ENCODE measurements around the gene ZNF175.

Gene ZNF175

DNA sequence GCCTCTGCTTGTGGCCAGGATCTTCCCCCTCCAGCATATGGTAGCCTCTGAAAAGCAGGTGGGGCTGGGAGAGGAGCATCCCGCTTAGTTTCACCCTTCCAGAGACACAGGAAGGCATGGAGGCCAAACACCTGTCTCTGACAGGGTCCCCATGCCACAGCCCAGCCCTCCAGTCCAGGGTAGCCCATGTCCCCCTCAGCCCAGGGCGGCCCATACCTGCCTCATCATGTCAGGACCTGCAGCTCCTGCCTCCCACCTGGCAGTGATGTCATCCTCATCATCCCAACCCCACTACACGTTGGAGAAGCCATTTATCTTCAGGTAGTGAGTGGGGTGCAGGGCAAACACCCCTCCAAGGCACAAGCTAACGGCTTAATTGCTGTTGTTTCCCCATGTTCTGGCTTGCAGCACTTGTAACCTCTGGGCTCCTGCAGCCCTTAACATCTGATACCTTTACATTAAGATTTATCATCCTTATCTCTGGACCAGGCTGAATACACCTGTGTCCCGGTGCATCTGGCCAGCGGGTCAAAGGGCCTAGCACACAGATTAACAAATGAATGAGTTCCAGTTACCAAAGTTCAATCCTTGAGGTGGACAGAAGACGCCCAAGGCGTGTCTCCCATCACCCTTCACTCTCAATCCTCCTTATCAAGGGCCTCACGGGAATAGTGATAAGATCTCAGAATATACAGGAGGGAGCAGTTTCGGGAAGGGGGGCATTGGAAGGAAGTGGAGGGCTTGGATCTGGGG is 22.2 kb downstream of the ZNF175 start:
- no peak for TF ChIP-seq CTBP1 (IDR thresholded peaks at IDR 0.05; ENCODE audit: borderline replicate concordance)
- no peak for TF ChIP-seq HDGF (IDR thresholded peaks at IDR 0.05; ENCODE audit: borderline replicate concordance)
- no peak for TF ChIP-seq FOXM1 (IDR thresholded peaks at IDR 0.05; ENCODE audit: borderline replicate concordance)
- TF ChIP-seq LEF1 (IDR thresholded peaks at IDR 0.05; ENCODE audit: borderline replicate concordance) = no peak
- no peak for TF ChIP-seq SUZ12 (IDR thresholded peaks at IDR 0.05)
- no peak for TF ChIP-seq ZNF384 (IDR thresholded peaks at IDR 0.05)
- no peak for TF ChIP-seq TARDBP (IDR thresholded peaks at IDR 0.05)
- TF ChIP-seq ELF4 (IDR thresholded peaks at IDR 0.05) = no peak
- ChIA-PET POLR2A (interaction anchor here (0.6 to 1.6 kb wide), 3 partner anchors 9 to 226 kb away, joined by 3 to 8 read pairs (median 5); partner anchors contain the start of gene ZNF175), CTCF (no interaction called here)
- no peak for DNase-seq (ENCODE audit: extremely low spot score)

DNA sequence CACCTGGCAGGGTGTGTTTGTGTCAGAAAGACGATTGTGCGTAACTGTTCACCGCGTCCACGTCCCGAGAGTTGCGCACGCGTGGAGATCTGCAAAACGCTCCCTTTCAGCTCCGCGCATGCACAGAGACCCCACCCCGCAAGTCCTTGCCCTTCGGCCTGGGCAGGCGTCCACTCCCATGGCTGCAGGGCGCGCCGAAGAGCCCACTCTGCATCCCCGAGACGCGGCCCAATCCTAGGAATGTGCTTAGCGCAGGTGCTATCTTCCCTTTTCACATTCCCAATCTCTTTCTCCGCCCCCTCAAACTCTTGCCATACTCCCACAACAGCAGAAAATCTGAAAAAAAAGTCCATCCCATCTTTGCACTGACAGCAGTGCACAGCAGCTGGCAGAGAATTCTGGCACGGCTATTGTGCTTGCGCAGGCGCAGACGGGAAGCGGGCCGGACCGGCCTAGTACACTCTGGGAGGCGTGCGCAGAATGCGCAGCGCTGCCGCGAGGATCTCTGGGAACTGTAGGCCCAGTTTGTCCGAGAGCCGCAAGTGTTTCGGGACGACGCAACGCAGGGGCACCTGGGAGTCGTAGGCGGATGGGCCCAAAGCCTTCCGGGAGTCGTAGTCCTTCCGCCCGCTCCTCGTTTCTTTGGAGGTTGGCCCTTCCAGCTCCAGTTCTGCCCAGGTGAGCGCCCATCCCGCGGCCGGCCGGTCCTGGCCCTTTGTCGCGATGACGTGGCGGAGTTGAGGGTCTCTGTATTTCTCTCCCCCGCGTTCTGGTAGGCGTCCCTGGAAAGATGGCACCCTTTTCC is 23.1 kb downstream of the ZNF175 start:
- ChIA-PET CTCF (no interaction called here), POLR2A (interaction anchor here (0.6 to 1.6 kb wide), 5 partner anchors 9 to 227 kb away, joined by 3 to 8 read pairs (median 4); partner anchors contain the start of gene ZNF175)
- TF ChIP-seq FOXK2 (IDR thresholded peaks at IDR 0.05) = no peak
- no peak for TF ChIP-seq FOXA1 (IDR thresholded peaks at IDR 0.05)
- peak; percentile 59 for TF ChIP-seq L3MBTL2 (conservative IDR thresholded peaks at IDR 0.05)
- peak; percentile 80 for TF ChIP-seq SUZ12 (IDR thresholded peaks at IDR 0.05)
- TF ChIP-seq ELF4 (IDR thresholded peaks at IDR 0.05) = peak; percentile 51
- DNase-seq (ENCODE audit: extremely low spot score) = peak; percentile 97

DNA sequence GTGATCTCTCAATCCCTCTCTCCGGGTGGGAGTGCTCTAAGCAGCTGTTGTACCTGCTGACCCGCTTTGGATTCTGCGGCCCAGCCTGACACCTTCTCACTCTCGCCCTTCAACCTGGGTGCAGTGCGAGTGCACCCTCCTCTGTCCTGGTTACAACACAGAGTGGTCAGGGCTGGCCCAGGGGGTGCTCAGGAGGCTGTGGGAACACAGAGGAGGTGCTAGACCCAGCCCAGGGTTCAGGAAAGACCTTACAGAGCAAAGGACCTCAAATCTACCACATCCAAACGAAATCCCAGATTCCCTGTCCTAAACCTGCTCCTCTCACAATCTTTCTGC is 23.7 kb downstream of the ZNF175 start:
- DNase-seq (ENCODE audit: extremely low spot score) = no peak
- CTCF ChIA-PET = no interaction called here
- TF ChIP-seq ARNT (IDR thresholded peaks at IDR 0.05) = no peak
- POLR2A ChIA-PET = interaction anchor here (0.6 to 1.6 kb wide), 4 partner anchors 8 to 175 kb away, joined by 3 to 8 read pairs (median 4); partner anchors contain the start of gene ZNF175

DNA sequence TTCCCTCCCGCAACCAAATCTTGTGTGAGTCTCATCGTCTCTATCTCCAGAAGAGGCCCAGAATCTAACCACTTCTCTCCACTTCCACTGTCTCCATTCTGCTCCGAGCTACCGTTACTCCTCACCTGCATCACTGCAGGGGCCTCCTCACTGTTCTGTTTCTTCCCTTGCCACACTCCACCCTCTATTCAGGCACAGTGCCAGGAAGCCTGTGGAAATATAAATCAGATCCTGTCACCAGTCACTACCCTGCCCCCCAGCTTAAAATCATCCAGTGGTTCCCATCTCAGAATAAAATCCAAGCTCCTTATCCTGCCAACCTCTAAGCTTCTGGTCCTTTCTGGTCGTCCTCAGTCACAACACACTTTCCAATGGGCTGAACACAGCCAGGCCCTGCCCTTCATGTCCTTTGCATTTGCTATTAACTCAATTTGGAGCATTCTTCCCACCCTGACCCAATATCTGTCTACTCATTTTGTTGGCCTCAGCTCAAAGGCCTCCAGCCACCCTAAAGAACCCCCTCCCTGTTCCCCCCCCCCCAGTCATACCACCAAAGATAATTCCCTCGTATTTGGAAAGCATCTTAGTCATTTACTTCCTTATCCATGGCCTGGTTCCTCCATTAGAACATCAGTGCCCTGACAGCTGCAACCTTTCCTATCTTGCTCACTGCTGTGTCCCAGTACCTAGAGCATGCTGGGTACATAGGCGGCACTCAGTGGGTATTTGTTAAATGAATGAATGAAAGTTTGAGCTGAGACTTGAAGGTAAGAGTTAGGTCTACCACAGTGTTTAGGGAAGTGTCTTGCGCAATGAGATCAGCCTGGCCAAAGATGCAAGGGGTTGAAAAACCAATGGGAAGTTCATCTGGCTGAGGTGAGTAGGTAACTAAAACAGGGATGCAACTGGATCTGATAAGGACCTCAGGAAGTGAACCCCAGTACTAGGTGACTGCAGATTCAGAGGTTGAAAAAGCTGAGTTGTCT is 24.4 kb downstream of the ZNF175 start:
- no peak for DNase-seq (ENCODE audit: extremely low spot score)
- POLR2A ChIA-PET = interaction anchor here (1.2 kb wide), 1 partner anchor 176 kb away, joined by 4 read pairs; no protein-coding TSS in a partner anchor
- CTCF ChIA-PET = no interaction called here
- no peak for TF ChIP-seq NFRKB (IDR thresholded peaks at IDR 0.05)
- TF ChIP-seq SUZ12 (IDR thresholded peaks at IDR 0.05) = no peak
- no peak for TF ChIP-seq ARNT (IDR thresholded peaks at IDR 0.05)
- no peak for TF ChIP-seq CTBP1 (IDR thresholded peaks at IDR 0.05; ENCODE audit: borderline replicate concordance)
- TF ChIP-seq, protein P1, sequence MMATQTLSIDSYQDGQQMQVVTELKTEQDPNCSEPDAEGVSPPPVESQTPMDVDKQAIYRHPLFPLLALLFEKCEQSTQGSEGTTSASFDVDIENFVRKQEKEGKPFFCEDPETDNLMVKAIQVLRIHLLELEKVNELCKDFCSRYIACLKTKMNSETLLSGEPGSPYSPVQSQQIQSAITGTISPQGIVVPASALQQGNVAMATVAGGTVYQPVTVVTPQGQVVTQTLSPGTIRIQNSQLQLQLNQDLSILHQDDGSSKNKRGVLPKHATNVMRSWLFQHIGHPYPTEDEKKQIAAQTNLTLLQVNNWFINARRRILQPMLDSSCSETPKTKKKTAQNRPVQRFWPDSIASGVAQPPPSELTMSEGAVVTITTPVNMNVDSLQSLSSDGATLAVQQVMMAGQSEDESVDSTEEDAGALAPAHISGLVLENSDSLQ (IDR thresholded peaks at IDR 0.05) = no peak
- no peak for TF ChIP-seq L3MBTL2 (conservative IDR thresholded peaks at IDR 0.05)
- TF ChIP-seq FOXM1 (IDR thresholded peaks at IDR 0.05; ENCODE audit: borderline replicate concordance) = no peak
- TF ChIP-seq FOXA1 (IDR thresholded peaks at IDR 0.05) = no peak
- TF ChIP-seq TARDBP (IDR thresholded peaks at IDR 0.05) = no peak
- TF ChIP-seq HDGF (IDR thresholded peaks at IDR 0.05; ENCODE audit: borderline replicate concordance) = no peak
- TF ChIP-seq SP1 (IDR thresholded peaks at IDR 0.05) = no peak
- TF ChIP-seq ZNF384 (IDR thresholded peaks at IDR 0.05) = no peak

- POLR2A ChIA-PET = no interaction called here
- CTCF ChIA-PET = no interaction called here
- TF ChIP-seq FOXA1 (IDR thresholded peaks at IDR 0.05) = no peak
- TF ChIP-seq BHLHE40 (IDR thresholded peaks at IDR 0.05; ENCODE audit: borderline replicate concordance) = no peak
- TF ChIP-seq L3MBTL2 (conservative IDR thresholded peaks at IDR 0.05) = 0 out of 2 replicates have a peak, but pooled peaks have one; percentile 22
Observed at GRCh38 chr19:51598159-51598915, 27.3 kb downstream of the ZNF175 start.

DNA sequence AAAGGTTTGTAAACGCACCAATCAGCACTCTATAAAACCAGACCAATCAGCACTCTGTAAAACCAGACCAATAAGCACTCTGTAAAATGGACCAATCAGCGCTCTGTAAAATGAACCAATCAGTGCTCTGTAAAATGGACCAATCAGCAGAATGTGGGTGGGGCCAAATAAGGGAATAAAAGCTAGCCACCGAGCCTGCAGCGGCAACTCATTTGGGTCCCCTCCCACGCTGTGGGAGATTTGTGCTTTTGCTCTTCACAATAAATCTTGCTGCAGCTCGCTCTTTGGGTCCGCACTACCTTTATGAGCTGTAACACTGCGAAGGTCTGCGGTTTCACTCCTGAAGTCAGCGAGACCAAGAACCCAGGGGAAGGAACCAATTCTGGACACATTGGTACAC is 28.0 kb downstream of the ZNF175 start:
- ChIA-PET CTCF (no interaction called here), POLR2A (no interaction called here)
- DNase-seq (ENCODE audit: extremely low spot score) = no peak
- TF ChIP-seq FOXM1 (IDR thresholded peaks at IDR 0.05; ENCODE audit: borderline replicate concordance) = no peak
- TF ChIP-seq CTBP1 (IDR thresholded peaks at IDR 0.05; ENCODE audit: borderline replicate concordance) = no peak
- TF ChIP-seq SUZ12 (IDR thresholded peaks at IDR 0.05) = no peak
- no peak for TF ChIP-seq FOXK2 (IDR thresholded peaks at IDR 0.05)
- TF ChIP-seq, protein P1 (IDR thresholded peaks at IDR 0.05) = no peak
- TF ChIP-seq TARDBP (IDR thresholded peaks at IDR 0.05) = no peak
- TF ChIP-seq HDGF (IDR thresholded peaks at IDR 0.05; ENCODE audit: borderline replicate concordance) = no peak
- no peak for TF ChIP-seq ZNF384 (IDR thresholded peaks at IDR 0.05)
- TF ChIP-seq LEF1 (IDR thresholded peaks at IDR 0.05; ENCODE audit: borderline replicate concordance) = no peak
- no peak for TF ChIP-seq BHLHE40 (IDR thresholded peaks at IDR 0.05; ENCODE audit: borderline replicate concordance)
- no peak for TF ChIP-seq NFRKB (IDR thresholded peaks at IDR 0.05)
- TF ChIP-seq SP1 (IDR thresholded peaks at IDR 0.05) = no peak
- TF ChIP-seq FOXA1 (IDR thresholded peaks at IDR 0.05) = no peak
- no peak for TF ChIP-seq L3MBTL2 (conservative IDR thresholded peaks at IDR 0.05)
- no peak for TF ChIP-seq ARNT (IDR thresholded peaks at IDR 0.05)
- no peak for TF ChIP-seq ELF4 (IDR thresholded peaks at IDR 0.05)

More at GRCh38 chr19:51598159-51598915, 27.3 kb downstream of the ZNF175 start:
- no peak for DNase-seq (ENCODE audit: extremely low spot score)
